ENCODE measurements around the gene RDX. TPM values are rescaled to one million over a fixed set of nuclear protein-coding genes. Genes with fewer than 3 reads are reported as not detected.

RDX gene
- total RNA-seq, 1 experiment from 2014 or later = 86.6 TPM

DNA sequence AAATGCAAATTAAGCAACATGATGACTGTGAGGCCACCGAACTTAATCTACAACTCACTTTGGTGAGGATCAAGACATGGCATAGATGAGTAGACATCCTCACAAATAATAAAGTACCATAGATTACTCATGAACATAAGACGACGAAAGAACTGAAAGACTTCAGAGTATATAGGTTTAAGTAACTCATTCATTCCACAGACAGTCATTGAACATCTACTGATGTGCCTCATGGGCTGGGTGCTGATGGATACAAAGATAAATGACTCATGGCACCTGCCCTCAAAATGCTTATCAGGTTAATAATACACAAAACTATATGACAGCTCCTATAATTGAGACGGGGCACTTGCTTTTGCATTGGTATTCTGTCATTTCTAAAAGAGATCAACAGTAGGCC is 139.9 kb downstream of the RDX start:
- no peaks in the 10 kb centered on the region for H3K9me3 Mint-ChIP-seq
- Histone ChIP-seq H3K9ac (ENCODE audit: extremely low read depth, insufficient read length, low read length) (no peak overlapping the region), H3K4ac (ENCODE audit: low read depth, low read length) (no peak overlapping the region), H3K56ac (ENCODE audit: insufficient read length, low read depth, low read length) (no peak overlapping the region), H3K4me1 (ENCODE audit: insufficient read depth, low read length) (no peaks in the 10 kb centered on the region; the same call in 1 of the 2 replicates), H3K27ac (ENCODE audit: insufficient read length, low read depth, low read length) (no peak overlapping the region), H3T11ph (ENCODE audit: low read length) (no peak overlapping the region), H4K5ac (ENCODE audit: insufficient read length, low read depth, low read length) (no peak overlapping the region), H4K20me1 (ENCODE audit: control insufficient read depth, insufficient read depth, insufficient read length) (no peaks in the 10 kb centered on the region), H4K91ac (ENCODE audit: insufficient read length, low read depth, low read length) (no peak overlapping the region), H2BK20ac (ENCODE audit: low read depth, low read length, poor library complexity, severe bottlenecking) (no peak overlapping the region), H3K23me2 (ENCODE audit: insufficient read length, low read depth, low read length, poor library complexity, severe bottlenecking) (no peaks in the 10 kb centered on the region), H3K79me1 (ENCODE audit: insufficient read depth, low read depth, low read length, poor library complexity, severe bottlenecking) (no peaks in the 10 kb centered on the region), H4K8ac (replicated peaks; ENCODE audit: insufficient read length, low read depth, low read length) (no peak overlapping the region), H2AK5ac (ENCODE audit: insufficient read length, low read length) (no peak overlapping the region), H3K23ac (ENCODE audit: insufficient read length, low read depth, low read length) (no peak overlapping the region), H3K14ac (ENCODE audit: insufficient read depth, low read length) (no peak overlapping the region), H2BK5ac (ENCODE audit: insufficient read length, low read length) (no peak overlapping the region), H3K18ac (ENCODE audit: insufficient read length, low read depth, low read length) (no peak overlapping the region), H3K27me3 (ENCODE audit: insufficient read depth, low read length) (no peaks in the 10 kb centered on the region), H2BK120ac (ENCODE audit: low read depth, low read length, poor library complexity, severe bottlenecking) (no peak overlapping the region), H3K79me2 (ENCODE audit: insufficient read depth, low read length) (no peaks in the 10 kb centered on the region), H3K9me3 (ENCODE audit: control insufficient read depth, low read depth, low read length) (no peaks in the 10 kb centered on the region), H2AFZ (ENCODE audit: low read length) (no peak overlapping the region), H2BK15ac (ENCODE audit: low read depth, low read length) (no peak overlapping the region), H3K4me2 (ENCODE audit: insufficient read depth, insufficient read length, low read length) (no peak overlapping the region), H2BK12ac (ENCODE audit: insufficient read length, low read depth, low read length) (no peak overlapping the region)
- H3K4me3 Mint-ChIP-seq = no peak overlapping the region
- no CpG with 5 or more reads among the region's 4 CpGs for WGBS (ENCODE audit: extremely low coverage, insufficient read length, low lambda C conversion rate)
- no peak overlapping the region for H3K27ac Mint-ChIP-seq
- DNase-seq = no peak
- no peaks in the 10 kb centered on the region for H3K27me3 Mint-ChIP-seq (ENCODE audit: low read depth)
- TF ChIP-seq, protein P1, sequence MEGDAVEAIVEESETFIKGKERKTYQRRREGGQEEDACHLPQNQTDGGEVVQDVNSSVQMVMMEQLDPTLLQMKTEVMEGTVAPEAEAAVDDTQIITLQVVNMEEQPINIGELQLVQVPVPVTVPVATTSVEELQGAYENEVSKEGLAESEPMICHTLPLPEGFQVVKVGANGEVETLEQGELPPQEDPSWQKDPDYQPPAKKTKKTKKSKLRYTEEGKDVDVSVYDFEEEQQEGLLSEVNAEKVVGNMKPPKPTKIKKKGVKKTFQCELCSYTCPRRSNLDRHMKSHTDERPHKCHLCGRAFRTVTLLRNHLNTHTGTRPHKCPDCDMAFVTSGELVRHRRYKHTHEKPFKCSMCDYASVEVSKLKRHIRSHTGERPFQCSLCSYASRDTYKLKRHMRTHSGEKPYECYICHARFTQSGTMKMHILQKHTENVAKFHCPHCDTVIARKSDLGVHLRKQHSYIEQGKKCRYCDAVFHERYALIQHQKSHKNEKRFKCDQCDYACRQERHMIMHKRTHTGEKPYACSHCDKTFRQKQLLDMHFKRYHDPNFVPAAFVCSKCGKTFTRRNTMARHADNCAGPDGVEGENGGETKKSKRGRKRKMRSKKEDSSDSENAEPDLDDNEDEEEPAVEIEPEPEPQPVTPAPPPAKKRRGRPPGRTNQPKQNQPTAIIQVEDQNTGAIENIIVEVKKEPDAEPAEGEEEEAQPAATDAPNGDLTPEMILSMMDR (conservative IDR thresholded peaks at IDR 0.05) = no peak
- H3K4me1 Mint-ChIP-seq = peaks cover 0 to 4% of the 10 kb centered on the region in 2 experiments; a peak in 1 of 4 replicates
- H3K36me3 Mint-ChIP-seq (ENCODE audit: insufficient read depth in 1 of 3, low read depth in 3 of 3) = peaks cover 0 to 9% (median 7%) of the 10 kb centered on the region in 3 experiments; a peak in 2 of 7 replicates

All from H9 (cell line).